Measurements from ENCODE around the gene GZMH.

- TF ChIP-seq CTCF (conservative IDR thresholded peaks at IDR 0.05; ENCODE audit: low read length) (no peak), EZH2phosphoT487 (IDR thresholded peaks at IDR 0.05; ENCODE audit: borderline replicate concordance, low read depth, low read length) (no peak)
These were observed 32.7 kb downstream of the GZMH start for GRCh38 chr14:24576771-24577170.
